GM19455 (cell line): Measurements from ENCODE around the gene HOXA5.

Experiments
- ATAC-seq: cut with Tn5 transposase; IDR thresholded peaks from one replicate; pipeline ENCODE4 v1.9.1; 2021; ENCODE audit not compliant: unreplicated experiment

Gene HOXA5

GRCh38 chr7:27109466-27110185 is 33.9 kb downstream of the HOXA5 start:
- no peak for ATAC-seq

- no peak for ATAC-seq
Observed at GRCh38 chr7:27108390-27109127, 34.9 kb downstream of the HOXA5 start.

- ATAC-seq, result no peak
Observed at GRCh38 chr7:27107391-27108381, 35.8 kb downstream of the HOXA5 start.

- ATAC-seq, result no peak
Observed at GRCh38 chr7:27106901-27107240, 36.6 kb downstream of the HOXA5 start.

- no peak for ATAC-seq
Observed at GRCh38 chr7:27106181-27106900, 37.1 kb downstream of the HOXA5 start.

GRCh38 chr7:27105301-27106031 is 38.0 kb downstream of the HOXA5 start:
- no peak for ATAC-seq

GRCh38 chr7:27104341-27105058 is 39.0 kb downstream of the HOXA5 start:
- no peak for ATAC-seq

GRCh38 chr7:27103489-27104226 is 39.8 kb downstream of the HOXA5 start:
- ATAC-seq, result no peak

- no peak for ATAC-seq
Observed at GRCh38 chr7:27102581-27103442, 40.7 kb downstream of the HOXA5 start, which contains the start of gene HOXA2. TSS of gene HOXA2 (minus strand) at chr7:27102683. CDS start at chr7:27102500, 183 bp downstream.

GRCh38 chr7:27101957-27102580 is 41.4 kb downstream of the HOXA5 start:
- ATAC-seq, result no peak

GRCh38 chr7:27101171-27101956 is 42.1 kb downstream of the HOXA5 start:
- ATAC-seq, result no peak

GRCh38 chr7:27100694-27101170 is 42.7 kb downstream of the HOXA5 start:
- ATAC-seq, result no peak

GRCh38 chr7:27099453-27100370 is 43.8 kb downstream of the HOXA5 start:
- ATAC-seq, result no peak

- ATAC-seq, result no peak
Observed at GRCh38 chr7:27098578-27099451, 44.7 kb downstream of the HOXA5 start.
